K562 (cell line): ENCODE measurements around the gene SLC35D2. TPM values are rescaled to one million over a fixed set of nuclear protein-coding genes. Genes with fewer than 3 reads are reported as not detected.

Source experiments
- ATAC-seq: fragments of 200-7000 bp; cut with Tn5 transposase; 3 replicates; pipeline ENCODE4 v1.9.1; 2020; ENCODE audit warnings: moderate library complexity
- BruUV-seq: library from RNA; stranded (reverse); fragments of 400-500 nt; replicated peaks from 2 replicates; lab custom pipeline; 2021; lab: Mats Ljungman, UMichigan
- CTCF ChIA-PET: fragments of 300-600 bp; formaldehyde crosslinking; extraction: SDS; loops from one replicate; lab custom pipeline; 2021; ENCODE audit warnings: low intra/inter-chr PET ratio; lab: Yijun Ruan, JAX
- POLR2A ChIA-PET: fragments of 300-600, 350-650 bp; sonication (Branson Sonifier 250); formaldehyde crosslinking; extraction: SDS; loops from one replicate; lab custom pipeline; 2021; ENCODE audit warnings: antibody characterized with exemption, inconsistent platforms; lab: Yijun Ruan, JAX
- DNase-seq, 4 experiments: peaks; one replicate each; pipeline versions ENCODE4 v3.0.0 to v3.0.0-alpha.2; 2011 to 2018; ENCODE audit warnings: low spot score in 3 of 4, mixed read lengths in 3 of 4; ENCODE audit errors: extremely low read depth in 1 of 4
- FAIRE-seq: peaks from 2 replicates; lab custom pipeline; 2011; peaks lifted over from hg19 to GRCh38; lab: Jason Lieb, UNC
- H2AFZ ChIP-seq: 2 replicates; pipeline ENCODE4 v1.6.0; 2011; ENCODE audit warnings: low read depth, low read length, control low read depth, inconsistent platforms
- H3K27ac ChIP-seq: fragments of 200-600 bp; 3 replicates; pipeline ENCODE4 v1.8.0; 2011; ENCODE audit warnings: low read depth, mild to moderate bottlenecking, control low read depth, inconsistent platforms, low read length, moderate library complexity, mixed read lengths; ENCODE audit errors: extremely low read depth
- H3K27me3 ChIP-seq, 2 experiments: fragments of 300-600 bp in 1 of 2; 2 replicates in 1 of 2; 3 replicates in 1 of 2; pipeline versions ENCODE4 v1.6.0 to v1.8.0; 2011; ENCODE audit warnings: inconsistent platforms in 2 of 2, low read length in 2 of 2, mild to moderate bottlenecking in 1 of 2, mixed read lengths in 1 of 2, moderate library complexity in 1 of 2; ENCODE audit not compliant: control insufficient read depth in 2 of 2, insufficient read depth in 2 of 2
- H3K36me3 ChIP-seq: fragments of 300-600 bp; 3 replicates; pipeline ENCODE4 v1.8.0; 2011; ENCODE audit warnings: mild to moderate bottlenecking, low read length, inconsistent platforms; ENCODE audit not compliant: control insufficient read depth, insufficient read depth
- H3K4me1 ChIP-seq, 2 experiments: fragments of 200-600 bp in 1 of 2; replicated peaks in 1 of 2; 2 replicates in 1 of 2; 3 replicates in 1 of 2; pipeline versions ENCODE4 v1.5.1 to v1.8.0; 2011; ENCODE audit warnings: inconsistent platforms in 2 of 2, low read length in 2 of 2, mild to moderate bottlenecking in 1 of 2, mixed read lengths in 1 of 2, moderate library complexity in 1 of 2; ENCODE audit not compliant: control insufficient read depth in 2 of 2, insufficient read depth in 2 of 2
- H3K4me2 ChIP-seq: 2 replicates; pipeline ENCODE4 v1.6.1; 2011; ENCODE audit warnings: low read length, control low read depth, inconsistent platforms, mixed read lengths; ENCODE audit not compliant: insufficient read depth
- H3K4me3 ChIP-seq: fragments of 200-600 bp; sonication (generic), shearing (Covaris generic); 2 replicates; pipeline ENCODE4 v1.5.1; 2016; ENCODE audit warnings: control low read depth, inconsistent platforms
- H3K79me2 ChIP-seq: fragments of 200-600 bp; 3 replicates; pipeline ENCODE4 v1.8.0; 2011; ENCODE audit warnings: low read length, inconsistent platforms; ENCODE audit not compliant: control insufficient read depth, insufficient read depth
- H3K9ac ChIP-seq, 2 experiments: 2 replicates each; pipeline versions ENCODE4 v1.6.0 to v1.6.1; 2011; ENCODE audit warnings: low read depth in 2 of 2, low read length in 2 of 2, control low read depth in 1 of 2, inconsistent platforms in 1 of 2, mild to moderate bottlenecking in 1 of 2, mixed read lengths in 1 of 2; ENCODE audit not compliant: insufficient read depth in 1 of 2
- H3K9me1 ChIP-seq: one replicate; pipeline ENCODE4 v1.6.0; 2011; ENCODE audit warnings: inconsistent platforms, mild to moderate bottlenecking, low read length, moderate library complexity; ENCODE audit not compliant: control insufficient read depth, insufficient read depth
- H3K9me3 ChIP-seq: replicated peaks from 2 replicates; pipeline ENCODE4 v1.5.1; 2011; ENCODE audit warnings: low read depth, low read length, inconsistent platforms; ENCODE audit not compliant: control insufficient read depth, insufficient read depth
- H4K20me1 ChIP-seq: replicated peaks from 2 replicates; pipeline ENCODE4 v1.6.1; 2011; ENCODE audit warnings: low read length, inconsistent platforms, mixed read lengths; ENCODE audit not compliant: control insufficient read depth, insufficient read depth
- RAD21 ChIP-seq, 2 experiments: fragments of 250-450 bp in 1 of 2; fragments of 450-650 bp in 1 of 2; sonication (Bioruptor Pico) in 1 of 2; formaldehyde crosslinking in 1 of 2; IDR thresholded peaks in 1 of 2; conservative IDR thresholded peaks in 1 of 2; 2 replicates each; pipeline versions ENCODE4 v1.4.0 to v1.8.0; 2020 to 2022; ENCODE audit warnings: mild to moderate bottlenecking in 2 of 2, moderate library complexity in 1 of 2
- REST ChIP-seq, 2 experiments: fragments of 450-650 bp; formaldehyde crosslinking in 1 of 2; IDR thresholded peaks; 2 replicates each; pipeline versions ENCODE4 v1.4.0 to v1.6.1; 2014 to 2020; ENCODE audit warnings: mild to moderate bottlenecking in 2 of 2, borderline replicate concordance in 1 of 2, low read depth in 1 of 2
- SMC3 ChIP-seq: conservative IDR thresholded peaks from 2 replicates; pipeline ENCODE4 v1.6.1; 2011; ENCODE audit warnings: low read depth, low read length, improper control_type of control experiment; ENCODE audit not compliant: insufficient read depth
- ZNF408 ChIP-seq: fragments of 250-450 bp; sonication (Bioruptor Pico); IDR thresholded peaks from 2 replicates; pipeline ENCODE4 v1.4.0; 2020; ENCODE audit warnings: low read depth, mild to moderate bottlenecking, moderate library complexity
- ZNF717 ChIP-seq: fragments of 250-450 bp; sonication (Bioruptor Pico); IDR thresholded peaks from 2 replicates; pipeline ENCODE4 v1.5.0; 2021
- WGBS: fragments of 100-300 bp; shearing (Covaris generic); methylation state at CpG from one replicate; pipeline ENCODE4 v1.1.6; 2016; ENCODE audit warnings: low coverage, mixed read lengths; ENCODE audit not compliant: insufficient coverage; ENCODE audit errors: missing lambda C conversion rate; 5-methylcytosine and 5-hydroxymethylcytosine counted together
- in situ Hi-C: fragments of 300-500 bp; cut with MboI; formaldehyde crosslinking; loops from 4 replicates; pipeline ENCODE4 v1.15.0; 2018; ENCODE audit warnings: inconsistent platforms, mixed read lengths
- intact Hi-C: fragments of 100-400 bp; cut with micrococcal nuclease; formaldehyde crosslinking; loops from 2 replicates; pipeline ENCODE4 v1.14.2; 2022
- polyA plus RNA-seq, 8 experiments: library from polyadenylated mRNA; depleted of rRNA in 4 of 8; stranded (reverse) in 5 of 8; unstranded in 3 of 8; fragments of >200 nt; fragmentation: Nextera tagmentation in 2 of 8; fragmentation: Illumina TruSeq in 1 of 8; extraction: Ambion mirVana in 2 of 8; extraction: Trizol in 1 of 8; gene quantifications; 2 replicates each; pipeline versions ENCODE4 v1.2.1 to v1.2.3, GENCODE V29; 2011 to 2014; ENCODE audit warnings: inconsistent platforms in 1 of 8, missing spikeins in 1 of 8
- total RNA-seq, 7 experiments: library from RNA; depleted of rRNA in 6 of 7; stranded (reverse); fragments of >200 nt in 6 of 7; fragmentation: Illumina TruSeq in 2 of 7; extraction: Trizol in 2 of 7; gene quantifications; 2 replicates each; pipeline versions ENCODE4 v1.2.1 to v1.2.3, GENCODE V29; 2011 to 2021; ENCODE audit warnings: low replicate concordance in 1 of 7
- TF ChIP-seq, protein P1 (sequence below): fragments of 450-650 bp; formaldehyde crosslinking; IDR thresholded peaks from 2 replicates; pipeline ENCODE4 v1.4.0; 2020; ENCODE audit warnings: mild to moderate bottlenecking, moderate library complexity
- TF ChIP-seq, protein P2 (sequence below): fragments of 250-450 bp; sonication (Bioruptor Pico); IDR thresholded peaks from 2 replicates; pipeline ENCODE4 v1.5.0; 2021

Gene SLC35D2
- total and polyA plus RNA-seq, 9 of the 15 experiments (the other 6 are each of a cell fraction or from before 2014, with no cell fraction given): 2.9 to 14.9 (median 11.7) TPM

- H3K4me3 ChIP-seq: no peak overlapping the region
- no peaks in the 10 kb centered on the region for H3K9me1 ChIP-seq
- TF ChIP-seq ZNF408 (CRISPR knock-in tag): no peak
- TF ChIP-seq, protein P1, sequence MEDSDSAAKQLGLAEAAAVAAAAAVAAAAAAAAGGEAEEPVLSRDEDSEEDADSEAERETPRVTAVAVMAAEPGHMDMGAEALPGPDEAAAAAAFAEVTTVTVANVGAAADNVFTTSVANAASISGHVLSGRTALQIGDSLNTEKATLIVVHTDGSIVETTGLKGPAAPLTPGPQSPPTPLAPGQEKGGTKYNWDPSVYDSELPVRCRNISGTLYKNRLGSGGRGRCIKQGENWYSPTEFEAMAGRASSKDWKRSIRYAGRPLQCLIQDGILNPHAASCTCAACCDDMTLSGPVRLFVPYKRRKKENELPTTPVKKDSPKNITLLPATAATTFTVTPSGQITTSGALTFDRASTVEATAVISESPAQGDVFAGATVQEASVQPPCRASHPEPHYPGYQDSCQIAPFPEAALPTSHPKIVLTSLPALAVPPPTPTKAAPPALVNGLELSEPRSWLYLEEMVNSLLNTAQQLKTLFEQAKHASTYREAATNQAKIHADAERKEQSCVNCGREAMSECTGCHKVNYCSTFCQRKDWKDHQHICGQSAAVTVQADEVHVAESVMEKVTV: no peak
- no peak for TF ChIP-seq SMC3
- TF ChIP-seq ZNF717: no peak
- TF ChIP-seq REST (IDR thresholded peaks at IDR 0.05; ENCODE audit: borderline replicate concordance): 0 out of 2 replicates have a peak, but pooled peaks have one; percentile 4
- TF ChIP-seq REST (CRISPR knock-in tag; IDR thresholded peaks at IDR 0.05; ENCODE audit: low read depth): no peak
- TF ChIP-seq RAD21 (CRISPR knock-in tag; conservative IDR thresholded peaks at IDR 0.05 in 1 of 2, IDR thresholded peaks at IDR 0.05 in 1 of 2): peak in 1 of 2 experiments; percentile 37; a peak in 2 of 4 replicates
- TF ChIP-seq, protein P2, sequence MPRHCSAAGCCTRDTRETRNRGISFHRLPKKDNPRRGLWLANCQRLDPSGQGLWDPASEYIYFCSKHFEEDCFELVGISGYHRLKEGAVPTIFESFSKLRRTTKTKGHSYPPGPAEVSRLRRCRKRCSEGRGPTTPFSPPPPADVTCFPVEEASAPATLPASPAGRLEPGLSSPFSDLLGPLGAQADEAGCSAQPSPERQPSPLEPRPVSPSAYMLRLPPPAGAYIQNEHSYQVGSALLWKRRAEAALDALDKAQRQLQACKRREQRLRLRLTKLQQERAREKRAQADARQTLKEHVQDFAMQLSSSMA (CRISPR knock-in tag): no peak
- no peaks in the 10 kb centered on the region for H4K20me1 ChIP-seq
- WGBS: 16% methylated on average over 8 of the region's 8 CpGs
- no peaks in the 10 kb centered on the region for H3K4me1 ChIP-seq
- H3K4me2 ChIP-seq: no peak overlapping the region
- H3K27me3 ChIP-seq: peaks cover 0 to 7% of the 10 kb centered on the region in 2 experiments; a peak in 1 of 5 replicates
- no peak overlapping the region for H3K9ac ChIP-seq
- in situ Hi-C loops: no loop called here
- POLR2A ChIA-PET: interaction anchor here (1.0 kb wide), 1 partner anchor 13 kb away, joined by 3 read pairs; no protein-coding TSS in a partner anchor
- intact Hi-C loops: loop anchor here (10.0 kb wide), 2 partner anchors 94 to 124 kb away; partner anchors contain the start of gene ZNF367
- ATAC-seq (peak; percentile 64; the same call in 1 of the 3 replicates), DNase-seq (no peak), FAIRE-seq (no peak)
- CTCF ChIA-PET: no interaction called here
- H3K9me3 ChIP-seq: no peaks in the 10 kb centered on the region
- H3K79me2 ChIP-seq: no peaks in the 10 kb centered on the region
- no peaks in the 10 kb centered on the region for H3K36me3 ChIP-seq
- no peak overlapping the region for H3K27ac ChIP-seq
- no TSS peak for BruUV-seq
- H2AFZ ChIP-seq: no peak overlapping the region
Measured at GRCh38 chr9:96320749-96321280, 62.7 kb downstream of the SLC35D2 start.
